Measurements from ENCODE around the gene TCF4.

TCF4 gene

DNA sequence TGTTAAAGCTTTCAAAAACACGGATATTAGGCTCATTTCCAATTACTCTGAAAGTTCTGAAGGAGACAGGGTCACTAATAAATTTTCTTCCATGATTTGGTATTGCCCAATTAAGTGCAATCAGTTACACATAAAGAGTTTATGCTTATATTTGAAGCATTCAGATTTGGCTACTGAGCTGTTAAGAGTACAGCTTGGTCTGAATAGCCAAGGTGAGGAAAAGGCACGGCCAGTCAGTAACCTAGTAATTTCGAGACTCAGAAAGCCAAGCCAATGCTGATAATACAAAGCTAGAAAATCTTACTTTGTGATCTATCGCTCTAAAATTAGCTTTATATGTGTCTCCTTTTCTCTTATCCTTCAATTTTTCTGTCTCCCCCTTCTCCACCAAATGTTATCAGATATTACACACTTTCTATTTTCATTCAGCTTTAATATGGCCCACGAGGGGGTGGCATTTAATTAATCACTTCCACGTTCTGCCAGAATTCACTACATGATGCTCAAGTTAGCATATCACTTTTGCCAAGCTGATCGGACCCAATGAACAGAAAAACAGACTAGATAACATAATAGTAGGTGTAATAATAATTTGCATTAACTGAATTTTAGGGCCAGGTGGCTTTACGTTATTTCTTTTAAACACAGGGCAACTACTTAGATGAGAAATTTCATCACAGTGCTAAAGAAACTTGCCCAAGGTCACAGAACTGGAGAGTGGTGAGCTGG, 138.4 kb downstream of the TCF4 start:
- no peak overlapping the region for H3K4me3 ChIP-seq (ENCODE audit: low read length)
- DNase-seq (ENCODE audit: low read depth): no peak
- TF ChIP-seq, protein P1, sequence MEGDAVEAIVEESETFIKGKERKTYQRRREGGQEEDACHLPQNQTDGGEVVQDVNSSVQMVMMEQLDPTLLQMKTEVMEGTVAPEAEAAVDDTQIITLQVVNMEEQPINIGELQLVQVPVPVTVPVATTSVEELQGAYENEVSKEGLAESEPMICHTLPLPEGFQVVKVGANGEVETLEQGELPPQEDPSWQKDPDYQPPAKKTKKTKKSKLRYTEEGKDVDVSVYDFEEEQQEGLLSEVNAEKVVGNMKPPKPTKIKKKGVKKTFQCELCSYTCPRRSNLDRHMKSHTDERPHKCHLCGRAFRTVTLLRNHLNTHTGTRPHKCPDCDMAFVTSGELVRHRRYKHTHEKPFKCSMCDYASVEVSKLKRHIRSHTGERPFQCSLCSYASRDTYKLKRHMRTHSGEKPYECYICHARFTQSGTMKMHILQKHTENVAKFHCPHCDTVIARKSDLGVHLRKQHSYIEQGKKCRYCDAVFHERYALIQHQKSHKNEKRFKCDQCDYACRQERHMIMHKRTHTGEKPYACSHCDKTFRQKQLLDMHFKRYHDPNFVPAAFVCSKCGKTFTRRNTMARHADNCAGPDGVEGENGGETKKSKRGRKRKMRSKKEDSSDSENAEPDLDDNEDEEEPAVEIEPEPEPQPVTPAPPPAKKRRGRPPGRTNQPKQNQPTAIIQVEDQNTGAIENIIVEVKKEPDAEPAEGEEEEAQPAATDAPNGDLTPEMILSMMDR (conservative IDR thresholded peaks at IDR 0.05; ENCODE audit: low read depth, low read length): no peak

GRCh38 chr18:55448420-55448819, 139.6 kb downstream of the TCF4 start:
- no peak for DNase-seq (ENCODE audit: low read depth)
- TF ChIP-seq, protein P1 (conservative IDR thresholded peaks at IDR 0.05; ENCODE audit: low read depth, low read length): no peak
- H3K4me3 ChIP-seq (ENCODE audit: low read length): no peak overlapping the region

GRCh38 chr18:55447672-55448018, 140.3 kb downstream of the TCF4 start:
- TF ChIP-seq, protein P1 (conservative IDR thresholded peaks at IDR 0.05; ENCODE audit: low read depth, low read length): no peak
- no peak overlapping the region for H3K4me3 ChIP-seq (ENCODE audit: low read length)
- no peak for DNase-seq (ENCODE audit: low read depth)

DNA sequence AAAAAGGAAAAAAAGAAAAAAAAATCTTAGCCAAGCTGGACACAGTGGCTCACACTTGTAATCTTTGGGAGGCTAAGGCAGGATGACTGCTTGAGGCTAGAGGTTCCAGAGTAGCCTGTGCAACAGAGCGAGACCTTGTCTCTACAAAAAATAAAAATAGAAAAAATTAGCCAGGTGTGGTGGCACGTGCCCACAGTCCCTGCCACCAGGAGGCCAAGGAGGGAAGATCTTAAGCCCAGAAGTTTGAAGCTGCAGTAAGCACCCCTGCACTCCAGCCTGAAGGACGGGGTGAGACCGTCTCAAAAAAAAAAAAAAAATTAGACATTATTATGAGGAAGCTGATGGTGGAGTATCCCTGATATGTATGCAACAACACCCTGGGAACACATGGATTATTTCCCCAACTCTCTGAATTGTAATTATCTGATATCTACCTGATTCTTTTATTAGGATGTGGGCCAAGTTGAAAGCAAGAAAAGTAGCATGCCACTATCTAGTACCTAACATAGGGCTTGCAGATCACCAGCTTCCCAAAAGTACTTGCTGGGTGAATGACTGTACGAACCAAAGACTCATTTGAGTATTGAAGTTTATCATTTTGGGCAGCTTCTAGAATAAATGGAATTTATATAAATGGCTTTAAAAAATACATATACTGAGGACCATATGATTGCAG, 140.9 kb downstream of the TCF4 start:
- TF ChIP-seq, protein P1 (conservative IDR thresholded peaks at IDR 0.05; ENCODE audit: low read depth, low read length): no peak
- H3K4me3 ChIP-seq (ENCODE audit: low read length): no peak overlapping the region
- DNase-seq (ENCODE audit: low read depth): no peak

DNA sequence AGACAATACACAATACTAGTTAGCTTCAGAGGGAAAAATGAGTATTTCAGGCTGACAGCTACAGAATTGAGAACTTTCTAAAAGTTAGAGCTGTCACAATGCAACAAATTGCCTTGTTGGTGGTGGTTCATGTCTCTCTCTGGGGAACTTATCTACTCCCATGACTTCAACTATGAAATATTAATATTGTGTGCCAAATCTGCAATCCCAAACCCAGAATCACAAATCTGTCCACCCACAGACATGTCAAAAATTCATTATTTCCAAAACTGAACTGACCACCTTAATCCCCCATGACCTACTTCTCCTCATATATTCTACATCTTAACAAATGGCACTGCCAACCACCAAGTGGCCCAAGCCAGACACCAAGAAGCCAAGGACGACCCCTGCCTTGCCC, 143.5 kb downstream of the TCF4 start:
- no peak for DNase-seq (ENCODE audit: low read depth)
- no peak overlapping the region for H3K4me3 ChIP-seq (ENCODE audit: low read length)
- TF ChIP-seq, protein P1 (conservative IDR thresholded peaks at IDR 0.05; ENCODE audit: low read depth, low read length): no peak

DNA sequence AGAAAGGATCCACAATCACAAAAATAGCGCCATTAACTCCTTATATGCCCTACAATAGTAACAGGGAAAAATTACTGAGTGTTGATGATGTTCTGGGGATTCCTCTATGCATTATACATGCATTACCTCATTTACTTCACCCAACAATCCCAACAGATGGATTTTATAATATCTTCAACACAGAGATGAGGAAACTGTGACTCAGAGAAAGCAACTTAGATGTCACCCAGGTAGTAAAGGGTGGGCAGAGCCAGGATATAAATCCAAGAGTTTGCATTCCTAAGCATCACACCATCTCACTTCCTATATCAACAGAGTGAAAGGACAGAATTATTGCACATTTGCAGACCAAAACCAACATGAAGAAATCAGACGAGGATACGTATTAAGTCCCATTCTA, 144.2 kb downstream of the TCF4 start:
- no peak for DNase-seq (ENCODE audit: low read depth)
- TF ChIP-seq, protein P1 (conservative IDR thresholded peaks at IDR 0.05; ENCODE audit: low read depth, low read length): no peak
- H3K4me3 ChIP-seq (ENCODE audit: low read length): no peak overlapping the region

DNA sequence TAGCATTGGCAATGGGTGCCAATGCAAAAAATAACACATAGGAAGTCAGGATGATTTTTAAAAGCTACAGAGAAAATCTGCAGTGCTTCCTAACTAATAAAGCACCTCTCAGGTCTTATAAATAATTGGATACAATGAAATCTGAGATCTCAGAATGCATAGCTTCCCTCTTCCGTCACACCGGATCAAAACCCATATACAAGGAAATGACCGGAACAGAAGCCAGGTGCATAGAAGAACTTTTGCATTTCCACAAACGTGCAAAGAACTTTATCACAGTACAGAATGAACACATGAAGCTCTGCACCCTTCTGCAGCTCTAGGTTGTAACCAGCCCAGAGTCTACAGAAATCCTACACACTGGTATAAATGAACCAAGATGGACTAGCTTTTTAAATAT, 145.4 kb downstream of the TCF4 start:
- TF ChIP-seq, protein P1 (conservative IDR thresholded peaks at IDR 0.05; ENCODE audit: low read depth, low read length): no peak
- DNase-seq (ENCODE audit: low read depth): no peak
- no peak overlapping the region for H3K4me3 ChIP-seq (ENCODE audit: low read length)
